KBM-7 (cell line): ENCODE results near the gene KCNE1.
"Not testable (repeated sequence)": the region's sequence is repeated elsewhere in the genome, so short reads cannot be mapped to it uniquely, and the experiment has no call there.

ENCODE experiments used
- DNase-seq: peaks from one replicate; pipeline ENCODE4 v3.0.0-alpha.2; 2015
- in situ Hi-C: fragments of 300-500 bp; cut with MboI; formaldehyde crosslinking; loops from 2 replicates; pipeline ENCODE4 v1.14.3; 2020; ENCODE audit warnings: low sequenced_read_pairs, low pct_unique_long_range_greater_than_20kb, mixed read lengths

The KCNE1 gene

GRCh38 chr21:34517491-34518245, 5.7 kb upstream of the KCNE1 start:
- DNase-seq: peak; percentile 69
- in situ Hi-C loops: no loop called here

- no peak for DNase-seq
- in situ Hi-C loops: no loop called here
Observed at GRCh38 chr21:34517039-34517438, 5.0 kb upstream of the KCNE1 start.

GRCh38 chr21:34514576-34515115, 2.6 kb upstream of the KCNE1 start:
- in situ Hi-C loops: no loop called here

GRCh38 chr21:34513129-34513675, 1.2 kb upstream of the KCNE1 start:
- DNase-seq: no peak
- in situ Hi-C loops: no loop called here

More at GRCh38 chr21:34514576-34515115, 2.6 kb upstream of the KCNE1 start:
- DNase-seq: no peak

- DNase-seq: no peak
Observed at GRCh38 chr21:34511181-34511580, 829 bp downstream of the KCNE1 start.

GRCh38 chr21:34510148-34511142, 1.6 kb downstream of the KCNE1 start:
- DNase-seq: peak; percentile 70

More at GRCh38 chr21:34511181-34511580, 829 bp downstream of the KCNE1 start:
- in situ Hi-C loops: no loop called here

GRCh38 chr21:34509151-34509550, 2.9 kb downstream of the KCNE1 start:
- DNase-seq: no peak
- in situ Hi-C loops: no loop called here

More at GRCh38 chr21:34510148-34511142, 1.6 kb downstream of the KCNE1 start:
- in situ Hi-C loops: no loop called here

- in situ Hi-C loops: no loop called here
- no peak for DNase-seq
Observed at GRCh38 chr21:34504595-34504994, 7.4 kb downstream of the KCNE1 start.

GRCh38 chr21:34502480-34503106, 9.4 kb downstream of the KCNE1 start:
- in situ Hi-C loops: no loop called here
- no peak for DNase-seq

GRCh38 chr21:34501716-34502115, 10.3 kb downstream of the KCNE1 start:
- DNase-seq: no peak
- in situ Hi-C loops: no loop called here

GRCh38 chr21:34500191-34500590, 11.8 kb downstream of the KCNE1 start:
- in situ Hi-C loops: no loop called here
- no peak for DNase-seq

- in situ Hi-C loops: no loop called here
- DNase-seq: no peak
Observed at GRCh38 chr21:34499116-34499515, 12.9 kb downstream of the KCNE1 start.

GRCh38 chr21:34498623-34499022, 13.4 kb downstream of the KCNE1 start:
- DNase-seq: no peak

GRCh38 chr21:34483854-34484253, 28.2 kb downstream of the KCNE1 start:
- DNase-seq, in situ Hi-C loops: not testable (repeated sequence)

More at GRCh38 chr21:34498623-34499022, 13.4 kb downstream of the KCNE1 start:
- in situ Hi-C loops: no loop called here

GRCh38 chr21:34483435-34483834, 28.6 kb downstream of the KCNE1 start:
- DNase-seq, in situ Hi-C loops: not testable (repeated sequence)

- in situ Hi-C loops, DNase-seq: not testable (repeated sequence)
Observed at GRCh38 chr21:34467333-34467732, 44.7 kb downstream of the KCNE1 start.

GRCh38 chr21:34459426-34459825, 52.6 kb downstream of the KCNE1 start:
- in situ Hi-C loops, DNase-seq: not testable (repeated sequence)

- DNase-seq, in situ Hi-C loops: not testable (repeated sequence)
Observed at GRCh38 chr21:34458266-34458665, 53.7 kb downstream of the KCNE1 start.

- in situ Hi-C loops, DNase-seq: not testable (repeated sequence)
Observed at GRCh38 chr21:34456180-34456579, 55.8 kb downstream of the KCNE1 start.
